ENCODE results near the gene PCDH9. TPM values are rescaled to one million over a fixed set of nuclear protein-coding genes. Genes with fewer than 3 reads are reported as not detected.

Gene PCDH9
- total RNA-seq, 1 donor from 2014 or later, result 3.7 TPM

GRCh38 chr13:66790861-66791260 lies 439.3 kb downstream of the PCDH9 start:
- Histone ChIP-seq H3K9me3 (no peaks in the 10 kb centered on the region), H3K27me3 (no peaks in the 10 kb centered on the region), H3K27ac (no peak overlapping the region), H3K4me1 (no peaks in the 10 kb centered on the region), H3K4me3 (no peak overlapping the region), H3K36me3 (no peaks in the 10 kb centered on the region)
- TF ChIP-seq, protein P1, sequence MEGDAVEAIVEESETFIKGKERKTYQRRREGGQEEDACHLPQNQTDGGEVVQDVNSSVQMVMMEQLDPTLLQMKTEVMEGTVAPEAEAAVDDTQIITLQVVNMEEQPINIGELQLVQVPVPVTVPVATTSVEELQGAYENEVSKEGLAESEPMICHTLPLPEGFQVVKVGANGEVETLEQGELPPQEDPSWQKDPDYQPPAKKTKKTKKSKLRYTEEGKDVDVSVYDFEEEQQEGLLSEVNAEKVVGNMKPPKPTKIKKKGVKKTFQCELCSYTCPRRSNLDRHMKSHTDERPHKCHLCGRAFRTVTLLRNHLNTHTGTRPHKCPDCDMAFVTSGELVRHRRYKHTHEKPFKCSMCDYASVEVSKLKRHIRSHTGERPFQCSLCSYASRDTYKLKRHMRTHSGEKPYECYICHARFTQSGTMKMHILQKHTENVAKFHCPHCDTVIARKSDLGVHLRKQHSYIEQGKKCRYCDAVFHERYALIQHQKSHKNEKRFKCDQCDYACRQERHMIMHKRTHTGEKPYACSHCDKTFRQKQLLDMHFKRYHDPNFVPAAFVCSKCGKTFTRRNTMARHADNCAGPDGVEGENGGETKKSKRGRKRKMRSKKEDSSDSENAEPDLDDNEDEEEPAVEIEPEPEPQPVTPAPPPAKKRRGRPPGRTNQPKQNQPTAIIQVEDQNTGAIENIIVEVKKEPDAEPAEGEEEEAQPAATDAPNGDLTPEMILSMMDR (IDR thresholded peaks at IDR 0.05), result no peak
- TF ChIP-seq POLR2AphosphoS5 (IDR thresholded peaks at IDR 0.05; ENCODE audit: insufficient read depth in 1 of 2, low read depth in 1 of 2) (no peak), POLR2A (IDR thresholded peaks at IDR 0.05) (no peak)
- intact Hi-C loops (cut with DNase I), result no loop called here
- no peak for DNase-seq (ENCODE audit: extremely low spot score in 2 of 2)

- TF ChIP-seq POLR2AphosphoS5 (IDR thresholded peaks at IDR 0.05; ENCODE audit: insufficient read depth in 1 of 2, low read depth in 1 of 2), result no peak
- TF ChIP-seq, protein P1 (IDR thresholded peaks at IDR 0.05), result no peak
- Histone ChIP-seq H3K27ac (no peak overlapping the region), H3K4me1 (no peaks in the 10 kb centered on the region), H3K4me3 (no peak overlapping the region), H3K9me3 (no peaks in the 10 kb centered on the region), H3K36me3 (no peaks in the 10 kb centered on the region), H3K27me3 (no peaks in the 10 kb centered on the region)
- intact Hi-C loops (cut with DNase I), result no loop called here
- DNase-seq (ENCODE audit: extremely low spot score in 2 of 2), result no peak
Observed at GRCh38 chr13:66781241-66781640, 448.9 kb downstream of the PCDH9 start.

DNA sequence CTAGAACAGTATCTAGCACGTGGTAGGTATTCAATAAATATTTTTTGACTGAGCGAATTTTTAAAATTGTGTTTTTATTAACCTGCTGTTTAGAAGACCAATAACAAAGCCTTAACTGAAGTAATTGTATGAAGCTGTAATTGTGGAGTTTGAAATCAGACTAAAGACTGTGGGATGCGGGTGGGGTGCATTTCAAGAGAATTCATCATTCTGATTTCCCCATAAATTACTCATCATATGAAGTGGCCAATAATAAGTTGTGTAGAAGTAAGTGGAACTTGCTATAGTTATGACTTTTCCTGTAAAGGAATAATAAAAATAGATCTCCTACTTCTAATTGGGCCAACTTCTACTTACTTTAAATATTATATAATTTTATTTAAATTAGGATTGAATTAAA lies 449.3 kb downstream of the PCDH9 start:
- Histone ChIP-seq H3K27ac (no peak overlapping the region), H3K4me1 (no peaks in the 10 kb centered on the region), H3K27me3 (no peaks in the 10 kb centered on the region), H3K9me3 (no peaks in the 10 kb centered on the region), H3K36me3 (no peaks in the 10 kb centered on the region), H3K4me3 (no peak overlapping the region)
- DNase-seq (ENCODE audit: extremely low spot score in 2 of 2), result no peak
- intact Hi-C loops (cut with DNase I), result no loop called here
- TF ChIP-seq POLR2A (IDR thresholded peaks at IDR 0.05), result no peak
- TF ChIP-seq, protein P1 (IDR thresholded peaks at IDR 0.05), result no peak
- no peak for TF ChIP-seq POLR2AphosphoS5 (IDR thresholded peaks at IDR 0.05; ENCODE audit: insufficient read depth in 1 of 2, low read depth in 1 of 2)

GRCh38 chr13:66778461-66778860 lies 451.7 kb downstream of the PCDH9 start:
- Histone ChIP-seq H3K27ac (no peak overlapping the region), H3K27me3 (no peaks in the 10 kb centered on the region), H3K36me3 (no peaks in the 10 kb centered on the region), H3K4me1 (no peaks in the 10 kb centered on the region), H3K4me3 (no peak overlapping the region), H3K9me3 (no peaks in the 10 kb centered on the region)
- intact Hi-C loops (cut with DNase I), result no loop called here
- DNase-seq (ENCODE audit: extremely low spot score in 2 of 2), result no peak
- no peak for TF ChIP-seq POLR2AphosphoS5 (IDR thresholded peaks at IDR 0.05; ENCODE audit: insufficient read depth in 1 of 2, low read depth in 1 of 2)

DNA sequence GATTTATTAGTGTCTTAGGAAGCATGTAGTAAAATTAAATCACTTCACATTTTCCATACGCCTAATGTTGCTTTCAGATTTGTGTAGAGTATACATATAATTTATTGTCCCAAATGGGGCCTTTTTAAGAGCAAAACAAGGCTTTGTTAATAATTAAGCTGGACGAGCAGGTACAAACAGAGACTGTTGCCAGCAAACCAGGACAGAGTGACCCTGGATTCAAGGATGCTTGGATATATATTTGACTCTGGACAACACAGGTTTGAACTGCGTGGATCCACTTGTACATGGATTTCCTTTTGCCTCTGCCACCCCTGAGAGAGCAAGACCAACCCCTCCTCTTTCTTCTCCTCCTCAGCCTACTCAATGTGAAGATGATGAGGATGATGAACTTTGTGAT lies 454.9 kb downstream of the PCDH9 start:
- H3K9me3 ChIP-seq, result no peaks in the 10 kb centered on the region
- no peaks in the 10 kb centered on the region for H3K36me3 ChIP-seq
- no peak overlapping the region for H3K4me3 ChIP-seq
- DNase-seq (ENCODE audit: extremely low spot score in 2 of 2), result no peak
- no peak overlapping the region for H3K27ac ChIP-seq
- intact Hi-C loops (cut with DNase I), result no loop called here
- H3K27me3 ChIP-seq, result no peaks in the 10 kb centered on the region
- TF ChIP-seq POLR2A (IDR thresholded peaks at IDR 0.05) (no peak), POLR2AphosphoS5 (IDR thresholded peaks at IDR 0.05; ENCODE audit: insufficient read depth in 1 of 2, low read depth in 1 of 2) (no peak)
- TF ChIP-seq, protein P1 (IDR thresholded peaks at IDR 0.05), result no peak
- H3K4me1 ChIP-seq, result no peaks in the 10 kb centered on the region

GRCh38 chr13:66774046-66774445 lies 456.1 kb downstream of the PCDH9 start:
- Histone ChIP-seq H3K27me3 (no peaks in the 10 kb centered on the region), H3K36me3 (no peaks in the 10 kb centered on the region), H3K4me3 (no peak overlapping the region), H3K9me3 (no peaks in the 10 kb centered on the region), H3K27ac (no peak overlapping the region), H3K4me1 (no peaks in the 10 kb centered on the region)
- no peak for DNase-seq (ENCODE audit: extremely low spot score in 2 of 2)
- intact Hi-C loops (cut with DNase I), result no loop called here
- no peak for TF ChIP-seq POLR2AphosphoS5 (IDR thresholded peaks at IDR 0.05; ENCODE audit: insufficient read depth in 1 of 2, low read depth in 1 of 2)
